Measurements from ENCODE around the gene PXDN. TPM values are rescaled to one million over a fixed set of nuclear protein-coding genes. Genes with fewer than 3 reads are reported as not detected.

PXDN gene
- total RNA-seq, 4 donors from 2014 or later: 7.0 to 9.5 (median 9.4) TPM

DNA sequence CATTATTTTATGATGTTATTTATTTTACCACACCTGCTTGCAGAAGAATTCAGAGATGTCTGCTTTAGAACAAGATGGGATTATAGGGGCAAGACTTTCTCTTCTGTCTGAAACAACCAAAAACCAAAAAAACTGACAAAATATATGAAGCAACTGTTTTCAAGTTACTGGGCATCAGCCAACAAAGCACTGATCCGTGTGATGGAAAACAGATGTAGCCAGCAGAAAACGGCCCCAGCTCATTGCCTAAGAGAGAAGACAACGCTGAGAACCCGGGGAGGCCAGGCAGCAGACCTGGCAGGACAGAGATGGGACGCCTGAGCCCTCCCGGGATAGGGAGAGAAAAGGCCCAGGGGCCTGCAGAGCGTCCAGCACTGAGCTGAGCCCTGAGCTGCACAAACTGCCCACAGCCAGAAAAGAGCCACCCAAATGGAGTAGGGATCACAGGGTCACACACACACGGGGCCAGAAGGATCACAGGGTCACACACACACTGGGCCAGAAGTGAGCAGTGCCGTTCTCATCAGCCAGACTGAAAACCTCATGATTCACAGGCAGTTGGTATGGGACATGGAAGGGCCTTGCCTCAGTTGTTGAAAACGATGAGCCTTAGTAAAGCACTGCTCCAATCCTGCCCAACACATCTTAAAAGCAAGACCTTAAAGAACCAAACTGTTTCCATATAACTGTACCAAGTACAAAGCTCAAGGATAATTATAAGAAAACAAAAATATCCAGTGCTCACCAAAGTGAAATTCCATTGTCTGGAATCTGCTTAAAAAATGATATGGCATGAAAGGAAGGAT is 12.1 kb downstream of the PXDN start:
- Histone ChIP-seq H3K27me3 (peaks cover 1% of the 10 kb centered on the region), H3K27ac (peak overlapping the region; percentile 68), H3K9me3 (no peaks in the 10 kb centered on the region), H3K4me3 (no peak overlapping the region), H3K36me3 (no peaks in the 10 kb centered on the region), H3K4me1 (peaks cover 34% of the 10 kb centered on the region)
- peak; percentile 76 to 82 for DNase-seq (ENCODE audit: low spot score in 2 of 2)
- WGBS: 30% methylated on average over 10 of the region's 10 CpGs
- TF ChIP-seq, protein P1, sequence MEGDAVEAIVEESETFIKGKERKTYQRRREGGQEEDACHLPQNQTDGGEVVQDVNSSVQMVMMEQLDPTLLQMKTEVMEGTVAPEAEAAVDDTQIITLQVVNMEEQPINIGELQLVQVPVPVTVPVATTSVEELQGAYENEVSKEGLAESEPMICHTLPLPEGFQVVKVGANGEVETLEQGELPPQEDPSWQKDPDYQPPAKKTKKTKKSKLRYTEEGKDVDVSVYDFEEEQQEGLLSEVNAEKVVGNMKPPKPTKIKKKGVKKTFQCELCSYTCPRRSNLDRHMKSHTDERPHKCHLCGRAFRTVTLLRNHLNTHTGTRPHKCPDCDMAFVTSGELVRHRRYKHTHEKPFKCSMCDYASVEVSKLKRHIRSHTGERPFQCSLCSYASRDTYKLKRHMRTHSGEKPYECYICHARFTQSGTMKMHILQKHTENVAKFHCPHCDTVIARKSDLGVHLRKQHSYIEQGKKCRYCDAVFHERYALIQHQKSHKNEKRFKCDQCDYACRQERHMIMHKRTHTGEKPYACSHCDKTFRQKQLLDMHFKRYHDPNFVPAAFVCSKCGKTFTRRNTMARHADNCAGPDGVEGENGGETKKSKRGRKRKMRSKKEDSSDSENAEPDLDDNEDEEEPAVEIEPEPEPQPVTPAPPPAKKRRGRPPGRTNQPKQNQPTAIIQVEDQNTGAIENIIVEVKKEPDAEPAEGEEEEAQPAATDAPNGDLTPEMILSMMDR (IDR thresholded peaks at IDR 0.05): no peak
- TF ChIP-seq POLR2A (IDR thresholded peaks at IDR 0.05) (no peak), EP300 (IDR thresholded peaks at IDR 0.05) (no peak), POLR2AphosphoS5 (IDR thresholded peaks at IDR 0.05) (no peak)

DNA sequence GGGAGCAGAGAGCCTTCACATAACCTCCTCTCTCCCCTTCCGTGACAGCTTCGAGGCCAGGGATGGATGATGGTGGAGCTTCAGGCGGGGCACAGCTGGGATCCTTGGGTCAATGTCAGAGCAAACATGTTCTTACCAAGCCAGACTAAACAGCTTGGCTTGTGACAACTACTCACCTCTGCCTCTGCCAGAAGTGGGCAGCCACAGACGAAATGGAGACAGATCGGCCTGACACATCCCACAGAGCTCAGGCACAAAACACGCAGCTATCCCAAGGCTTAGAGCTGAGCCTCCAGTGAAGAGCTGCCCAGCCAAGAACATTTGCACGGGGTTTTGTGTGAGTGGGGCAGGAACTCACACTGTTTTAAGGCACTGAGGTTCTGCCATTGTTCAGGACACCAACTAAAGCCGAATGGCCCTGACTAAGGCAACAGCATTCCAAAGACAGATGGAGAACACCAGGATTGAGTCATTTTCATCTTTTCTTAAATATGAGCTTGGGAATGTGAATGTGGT is 12.8 kb downstream of the PXDN start:
- Histone ChIP-seq H3K27me3 (peaks cover 3% of the 10 kb centered on the region), H3K36me3 (no peaks in the 10 kb centered on the region), H3K9me3 (no peaks in the 10 kb centered on the region), H3K4me1 (peaks cover 34% of the 10 kb centered on the region), H3K4me3 (no peak overlapping the region), H3K27ac (peak overlapping the region; percentile 68)
- DNase-seq (ENCODE audit: low spot score in 2 of 2): peak; percentile 65 to 69
- 56% methylated on average over 3 of the region's 8 CpGs for WGBS
- no peak for TF ChIP-seq EP300 (IDR thresholded peaks at IDR 0.05)
- no peak for TF ChIP-seq POLR2A (IDR thresholded peaks at IDR 0.05)
- no peak for TF ChIP-seq POLR2AphosphoS5 (IDR thresholded peaks at IDR 0.05)
- TF ChIP-seq, protein P1 (IDR thresholded peaks at IDR 0.05): no peak

DNA sequence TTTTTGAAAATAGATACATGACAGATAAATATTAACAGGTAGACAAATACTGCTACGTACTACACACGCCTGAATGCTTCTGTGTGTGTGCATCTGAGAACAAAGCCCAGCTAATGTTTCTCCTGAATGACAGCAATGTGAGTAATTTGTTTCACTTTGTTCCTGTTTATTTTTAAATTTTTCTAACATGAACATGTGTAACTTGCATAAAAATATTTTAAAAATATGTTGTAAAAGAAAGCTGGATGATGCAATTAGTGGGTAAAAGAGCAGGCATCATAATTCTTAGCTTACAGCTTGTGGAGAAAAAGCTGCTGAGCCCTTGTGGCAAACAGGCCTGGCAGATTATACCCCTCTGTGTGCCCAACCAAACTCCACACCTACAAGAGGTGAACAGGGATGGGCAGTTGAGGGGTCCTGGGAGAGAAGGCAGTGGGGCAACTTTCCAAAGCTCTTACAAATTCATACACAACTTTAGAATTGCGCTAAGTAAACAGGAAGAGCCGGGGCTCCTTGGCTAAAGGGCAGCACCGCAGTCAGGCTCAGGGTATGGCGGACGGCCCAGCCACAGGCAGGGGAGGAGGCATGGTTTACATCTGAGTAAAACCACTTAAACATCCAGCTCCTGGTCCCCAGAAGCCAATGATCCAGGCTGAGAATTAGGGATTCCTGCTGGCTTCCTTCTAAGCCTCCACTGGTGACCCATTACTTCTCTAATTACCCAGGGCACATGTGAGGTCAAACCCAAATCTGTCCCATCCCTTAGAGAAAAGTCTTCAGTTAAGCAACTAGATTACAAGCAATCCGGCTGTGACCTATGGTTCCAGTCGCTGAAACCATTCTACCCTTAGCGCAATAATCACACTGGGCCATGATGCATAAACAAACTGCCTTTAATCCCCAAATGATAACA is 14.0 kb downstream of the PXDN start:
- Histone ChIP-seq H3K27me3 (peaks cover 3% of the 10 kb centered on the region), H3K4me3 (no peak overlapping the region), H3K36me3 (no peaks in the 10 kb centered on the region), H3K9me3 (no peaks in the 10 kb centered on the region), H3K4me1 (peaks cover 34% of the 10 kb centered on the region), H3K27ac (peak overlapping the region; percentile 68)
- peak; percentile 52 to 53 for DNase-seq (ENCODE audit: low spot score in 2 of 2)
- 57% methylated on average over 10 of the region's 10 CpGs for WGBS
- TF ChIP-seq POLR2A (IDR thresholded peaks at IDR 0.05) (no peak), POLR2AphosphoS5 (IDR thresholded peaks at IDR 0.05) (no peak), EP300 (IDR thresholded peaks at IDR 0.05) (no peak)
- TF ChIP-seq, protein P1 (IDR thresholded peaks at IDR 0.05): no peak

DNA sequence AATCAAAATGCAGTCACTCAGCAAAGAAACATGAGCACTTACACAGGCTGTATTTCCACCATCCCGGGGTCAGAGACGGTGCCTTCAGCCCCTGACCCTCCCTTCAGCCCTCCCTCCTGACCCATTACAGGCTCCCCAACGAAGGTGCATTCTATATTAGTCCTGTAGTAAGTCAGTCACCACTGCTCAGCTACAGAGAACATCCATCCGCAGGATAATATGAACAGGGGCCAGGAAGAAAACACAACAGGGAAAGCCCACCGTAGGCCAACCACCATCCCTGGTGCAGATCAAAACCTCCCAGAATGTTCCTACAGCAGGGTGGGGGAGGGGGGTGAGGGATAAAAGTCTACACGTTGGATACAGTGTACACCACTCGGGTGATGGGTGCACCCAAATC is 15.1 kb downstream of the PXDN start:
- DNase-seq (ENCODE audit: low spot score in 2 of 2): peak; percentile 33 to 40
- TF ChIP-seq POLR2A (IDR thresholded peaks at IDR 0.05) (no peak), EP300 (IDR thresholded peaks at IDR 0.05) (no peak), POLR2AphosphoS5 (IDR thresholded peaks at IDR 0.05) (no peak)
- TF ChIP-seq, protein P1 (IDR thresholded peaks at IDR 0.05): no peak
- Histone ChIP-seq H3K4me1 (peaks cover 34% of the 10 kb centered on the region), H3K27ac (no peak overlapping the region), H3K36me3 (no peaks in the 10 kb centered on the region), H3K4me3 (no peak overlapping the region), H3K27me3 (peaks cover 3% of the 10 kb centered on the region), H3K9me3 (no peaks in the 10 kb centered on the region)
- 79% methylated on average over 7 of the region's 7 CpGs for WGBS

Data from suprapubic skin (tissue), 4 donors.